RWPE1 (cell line): ENCODE measurements around the gene KMT5B.

Experiments
- CTCF ChIA-PET: fragments of 350-600 bp; sonication (Branson Sonifier 250); formaldehyde crosslinking; extraction: SDS; loops from one replicate; lab custom pipeline; 2021; lab: Yijun Ruan, JAX
- POLR2A ChIA-PET: fragments of 400-600 bp; formaldehyde crosslinking; extraction: SDS; loops from one replicate; lab custom pipeline; 2020; ENCODE audit warnings: antibody characterized with exemption; ENCODE audit not compliant: low non-redundant PET; lab: Yijun Ruan, JAX
- DNase-seq: peaks from one replicate; pipeline ENCODE4 v3.0.0; 2012; ENCODE audit warnings: low spot score
- H3K27ac ChIP-seq: fragments of 450-650 bp; 2 replicates; pipeline ENCODE4 v1.5.1; 2017
- CTCF ChIP-seq: fragments of 450-650 bp; conservative IDR thresholded peaks from 2 replicates; pipeline ENCODE4 v1.5.1; 2017; ENCODE audit warnings: low read depth, mild to moderate bottlenecking

KMT5B gene

DNA sequence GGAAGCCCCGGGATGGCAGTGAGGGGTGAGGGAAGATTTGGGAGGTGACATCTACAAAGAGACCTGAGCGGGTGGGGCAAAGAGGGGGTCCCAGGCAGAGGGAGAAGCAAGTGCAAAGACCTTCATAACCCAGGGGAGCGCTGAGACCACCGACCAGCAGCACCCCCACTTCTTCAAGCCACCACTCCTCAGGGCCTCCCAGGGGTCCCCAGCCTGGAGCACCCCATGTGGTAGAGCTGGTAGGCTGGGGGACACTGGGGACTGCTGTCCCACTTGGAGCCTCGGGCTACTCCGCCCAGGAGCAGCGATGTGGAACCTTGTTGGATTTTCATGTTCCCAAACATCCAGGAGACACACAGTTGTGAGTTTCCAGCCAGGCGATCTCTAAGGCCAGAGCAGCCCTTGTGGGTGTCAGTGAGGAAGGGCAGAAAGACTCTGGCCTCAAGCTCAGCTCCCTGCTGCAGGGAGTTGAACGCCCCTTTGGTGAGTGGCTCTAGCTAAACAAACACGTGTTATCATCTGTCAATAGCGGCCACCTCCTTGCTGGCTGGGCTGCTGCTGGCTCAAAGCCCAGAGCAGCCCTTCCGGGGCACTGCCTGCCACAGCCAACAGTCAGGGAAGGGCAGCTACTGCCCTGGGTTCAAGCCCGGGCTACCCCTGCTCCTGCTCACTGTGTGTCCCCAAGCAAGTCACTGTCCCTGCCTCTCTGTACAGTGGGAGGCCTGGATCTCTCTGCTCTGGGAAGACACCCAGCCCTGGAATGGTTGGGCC lies 66.2 kb downstream of the KMT5B start:
- peak overlapping the region; percentile 59 for H3K27ac ChIP-seq
- TF ChIP-seq CTCF: no peak
- POLR2A ChIA-PET: no interaction called here
- CTCF ChIA-PET: no interaction called here
- DNase-seq: peak; percentile 26

GRCh38 chr11:68146010-68146540 lies 67.0 kb downstream of the KMT5B start:
- CTCF ChIA-PET: no interaction called here
- TF ChIP-seq CTCF: no peak
- H3K27ac ChIP-seq: peak overlapping the region; percentile 59
- DNase-seq: no peak
- POLR2A ChIA-PET: no interaction called here

- H3K27ac ChIP-seq: peak overlapping the region; percentile 59
- ChIA-PET POLR2A (no interaction called here), CTCF (no interaction called here)
- no peak for TF ChIP-seq CTCF
- peak; percentile 17 for DNase-seq
Measured at GRCh38 chr11:68145120-68145866, 67.8 kb downstream of the KMT5B start.

DNA sequence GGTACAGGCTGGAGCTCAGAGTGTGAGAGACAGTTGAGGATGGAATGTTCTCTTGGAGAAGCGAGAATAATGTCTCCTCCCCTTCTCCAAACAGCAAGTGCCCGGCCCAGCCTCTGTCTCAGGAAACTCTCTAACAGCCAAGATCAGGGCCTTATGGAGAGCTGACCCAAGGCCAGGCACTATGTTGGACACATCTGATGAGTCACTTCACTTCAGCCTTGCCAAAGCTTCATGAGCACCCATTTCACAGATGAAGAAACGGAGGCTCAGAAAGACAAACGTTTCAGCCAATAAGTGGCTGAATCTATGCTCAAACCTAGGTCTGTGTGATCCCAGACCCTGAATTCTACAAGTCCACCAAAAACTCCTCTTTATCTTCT lies 69.8 kb downstream of the KMT5B start:
- no peak overlapping the region for H3K27ac ChIP-seq
- no peak for TF ChIP-seq CTCF
- POLR2A ChIA-PET: no interaction called here
- DNase-seq: no peak
- CTCF ChIA-PET: no interaction called here

DNA sequence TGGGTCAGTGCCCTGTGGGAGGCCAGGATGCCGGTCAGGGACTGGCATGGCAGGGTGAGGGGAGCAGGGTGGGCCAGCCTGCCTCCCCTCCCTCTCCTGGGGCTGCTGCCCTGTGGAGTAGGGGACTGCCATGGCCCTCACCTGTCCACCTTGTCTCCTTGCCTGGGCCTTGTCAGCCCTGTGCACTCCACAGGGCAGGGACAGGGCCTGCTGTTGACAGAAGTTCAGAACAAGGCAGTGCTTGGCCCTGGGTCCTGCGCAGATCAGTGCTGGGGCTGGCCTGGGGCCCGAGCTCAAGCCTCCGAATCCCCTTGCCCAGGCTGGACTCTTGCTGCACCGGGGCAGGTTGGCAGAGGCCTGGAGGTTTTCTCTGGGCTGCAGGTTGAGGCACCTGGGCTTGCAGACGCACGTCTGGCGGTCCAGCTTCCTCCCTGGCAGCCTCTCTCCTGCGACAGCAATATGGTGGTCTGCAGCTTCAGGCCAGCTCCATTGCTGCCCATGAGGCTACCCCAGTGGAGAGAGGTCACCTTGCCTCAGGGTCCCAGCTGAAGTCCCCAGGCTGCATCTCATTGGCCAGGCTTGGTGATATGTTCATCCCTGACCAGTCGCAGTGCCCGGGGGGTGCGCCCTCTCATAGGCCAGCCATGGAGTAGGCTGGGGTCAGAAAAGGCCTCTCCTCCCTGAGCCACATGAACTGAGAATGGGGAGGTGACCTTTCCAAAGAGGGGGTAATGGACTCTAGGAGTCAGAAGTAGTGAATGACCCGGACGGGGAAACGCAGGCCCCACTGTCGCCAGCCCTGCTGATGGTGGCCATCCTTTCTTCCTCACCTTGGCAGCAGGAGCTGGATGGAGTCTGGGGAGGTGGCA lies 70.4 kb downstream of the KMT5B start:
- no peak for DNase-seq
- ChIA-PET POLR2A (no interaction called here), CTCF (no interaction called here)
- TF ChIP-seq CTCF: no peak
- no peak overlapping the region for H3K27ac ChIP-seq

DNA sequence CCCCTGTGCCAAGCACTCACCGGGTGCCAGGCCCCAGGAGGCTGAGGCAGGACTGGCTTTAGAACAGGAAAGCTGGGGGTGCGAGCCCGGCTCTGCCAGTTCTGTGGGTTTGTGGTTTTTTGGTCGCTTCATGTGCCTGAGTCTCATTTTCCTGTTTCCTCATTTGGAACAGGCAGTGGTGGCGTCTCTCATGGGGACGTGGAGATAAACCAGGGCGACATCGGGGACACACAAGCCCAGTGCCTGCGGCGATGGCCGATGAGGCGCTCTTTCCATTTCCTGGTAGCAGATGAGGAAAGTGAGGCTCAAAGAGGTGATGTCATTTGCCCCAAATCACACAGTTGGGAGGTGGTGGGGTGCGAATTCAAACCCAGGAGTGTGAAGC lies 71.1 kb downstream of the KMT5B start:
- no peak for DNase-seq
- no peak for TF ChIP-seq CTCF
- CTCF ChIA-PET: no interaction called here
- H3K27ac ChIP-seq: no peak overlapping the region
- POLR2A ChIA-PET: no interaction called here
